UCSD-AML1 (cell line): Measurements from ENCODE around the gene MEI4.

Source experiments
- DNase-seq: peaks from one replicate; lab custom pipeline; 2025; ENCODE audit not compliant: unreplicated experiment; lab: John Stamatoyannopoulos, UW

The MEI4 gene

DNA sequence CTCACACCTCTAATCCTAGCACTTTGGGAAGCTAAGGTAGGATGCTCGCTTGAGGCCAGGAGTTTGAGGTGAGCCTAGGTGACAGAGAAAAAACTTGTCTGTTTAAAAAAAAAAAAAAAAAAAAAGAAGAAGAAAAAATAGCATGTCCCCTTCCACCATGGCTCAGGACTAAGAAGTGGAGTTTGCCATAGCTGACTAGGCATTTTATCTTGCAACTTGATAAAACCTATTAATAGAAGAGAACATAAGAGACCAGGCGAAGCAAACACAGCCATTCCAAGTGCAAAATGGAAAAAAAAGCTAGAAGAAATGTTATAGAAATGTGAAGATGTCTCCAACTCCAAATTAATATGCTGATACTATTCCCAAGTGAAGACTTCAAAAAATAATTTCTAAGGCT is 277.5 kb downstream of the MEI4 start:
- DNase-seq, result no peak

GRCh38 chr6:77930952-77931351 is 278.1 kb downstream of the MEI4 start:
- no peak for DNase-seq

DNA sequence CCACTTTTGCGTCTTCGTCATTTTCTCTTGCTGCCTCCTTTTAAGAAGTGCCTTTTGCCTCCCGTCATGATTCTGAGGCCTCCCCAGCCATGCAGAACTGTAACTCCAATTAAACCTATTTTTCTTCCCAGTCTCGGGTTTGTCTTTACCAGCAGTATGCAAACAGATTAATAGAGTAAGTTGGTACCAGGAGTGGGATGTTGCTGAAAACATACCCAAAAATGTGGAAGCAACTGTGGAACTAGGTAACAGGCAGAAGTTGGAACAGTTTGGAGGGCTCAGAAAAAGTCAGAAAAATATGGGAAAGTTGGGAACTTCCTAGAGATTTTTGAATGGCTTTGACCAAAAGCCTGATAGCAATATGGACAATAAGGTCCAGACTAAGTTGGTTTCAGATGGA is 309.2 kb downstream of the MEI4 start:
- no peak for DNase-seq

DNA sequence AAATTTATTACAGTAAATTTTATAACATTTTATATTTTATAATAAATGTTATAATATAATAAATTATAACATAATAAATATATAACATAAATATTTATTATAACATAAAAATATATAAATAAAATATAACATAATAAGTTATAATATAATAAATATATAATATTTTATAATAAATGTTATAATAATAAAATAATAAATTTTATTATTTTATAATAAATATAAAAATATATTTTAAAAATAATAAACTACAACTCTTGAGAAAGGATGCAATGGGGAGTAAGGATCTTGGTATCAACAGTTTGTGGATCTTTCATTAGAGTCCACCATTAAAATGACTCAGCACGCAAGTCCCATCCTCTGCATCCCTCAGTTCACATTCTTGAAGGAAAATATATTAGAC is 312.6 kb downstream of the MEI4 start:
- no peak for DNase-seq

GRCh38 chr6:77972334-77972733 is 319.5 kb downstream of the MEI4 start:
- DNase-seq, result no peak
